AG04449 (cell line): Measurements from ENCODE around the gene NOX5.

ENCODE experiments used
- CTCF ChIA-PET: fragments of 350-600 bp; formaldehyde crosslinking; extraction: SDS; loops from one replicate; lab custom pipeline; 2021; ENCODE audit warnings: antibody characterized with exemption; lab: Yijun Ruan, JAX
- POLR2A ChIA-PET: fragments of 400-600, 350-600 bp; formaldehyde crosslinking; extraction: SDS; loops from one replicate; lab custom pipeline; 2020; ENCODE audit warnings: antibody characterized with exemption, inconsistent platforms; lab: Yijun Ruan, JAX
- DNase-seq: peaks from one replicate; pipeline ENCODE4 v3.0.0-alpha.2; 2010; ENCODE audit warnings: low read depth, low spot score
- H3K4me3 ChIP-seq: 2 replicates; pipeline ENCODE4 v1.5.1; 2011; ENCODE audit warnings: low read depth, mild to moderate bottlenecking, control low read depth, low read length
- TF ChIP-seq, protein P1 (sequence below): IDR thresholded peaks from one replicate; pipeline ENCODE4 v1.5.1; 2011; ENCODE audit warnings: mild to moderate bottlenecking, moderate library complexity, low read length, control low read depth, inconsistent platforms; ENCODE audit not compliant: insufficient read depth; ENCODE audit errors: missing control alignments

Gene NOX5

DNA sequence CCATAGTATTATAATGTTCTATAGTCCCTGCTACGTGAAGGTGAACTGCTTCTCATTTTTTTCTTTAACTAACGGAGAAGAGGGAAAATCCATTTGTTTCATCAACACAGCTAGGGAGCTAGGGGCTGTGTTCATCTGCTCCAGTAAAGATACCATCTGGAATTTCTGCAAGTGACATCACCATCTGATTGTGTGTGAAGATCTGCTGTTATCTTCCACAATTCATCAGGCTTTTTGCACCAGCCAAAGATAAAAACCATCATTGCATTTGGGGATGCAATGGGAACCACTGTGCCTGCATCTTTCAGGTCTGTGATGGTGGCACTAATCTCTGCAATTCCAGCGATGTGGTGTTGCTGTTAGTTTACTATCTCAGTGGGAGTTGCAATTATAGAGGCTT lies 35.5 kb upstream of the NOX5 start:
- no peak for DNase-seq
- TF ChIP-seq, protein P1, sequence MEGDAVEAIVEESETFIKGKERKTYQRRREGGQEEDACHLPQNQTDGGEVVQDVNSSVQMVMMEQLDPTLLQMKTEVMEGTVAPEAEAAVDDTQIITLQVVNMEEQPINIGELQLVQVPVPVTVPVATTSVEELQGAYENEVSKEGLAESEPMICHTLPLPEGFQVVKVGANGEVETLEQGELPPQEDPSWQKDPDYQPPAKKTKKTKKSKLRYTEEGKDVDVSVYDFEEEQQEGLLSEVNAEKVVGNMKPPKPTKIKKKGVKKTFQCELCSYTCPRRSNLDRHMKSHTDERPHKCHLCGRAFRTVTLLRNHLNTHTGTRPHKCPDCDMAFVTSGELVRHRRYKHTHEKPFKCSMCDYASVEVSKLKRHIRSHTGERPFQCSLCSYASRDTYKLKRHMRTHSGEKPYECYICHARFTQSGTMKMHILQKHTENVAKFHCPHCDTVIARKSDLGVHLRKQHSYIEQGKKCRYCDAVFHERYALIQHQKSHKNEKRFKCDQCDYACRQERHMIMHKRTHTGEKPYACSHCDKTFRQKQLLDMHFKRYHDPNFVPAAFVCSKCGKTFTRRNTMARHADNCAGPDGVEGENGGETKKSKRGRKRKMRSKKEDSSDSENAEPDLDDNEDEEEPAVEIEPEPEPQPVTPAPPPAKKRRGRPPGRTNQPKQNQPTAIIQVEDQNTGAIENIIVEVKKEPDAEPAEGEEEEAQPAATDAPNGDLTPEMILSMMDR, result no peak
- no peak overlapping the region for H3K4me3 ChIP-seq
- CTCF ChIA-PET, result no interaction called here
- POLR2A ChIA-PET, result no interaction called here

DNA sequence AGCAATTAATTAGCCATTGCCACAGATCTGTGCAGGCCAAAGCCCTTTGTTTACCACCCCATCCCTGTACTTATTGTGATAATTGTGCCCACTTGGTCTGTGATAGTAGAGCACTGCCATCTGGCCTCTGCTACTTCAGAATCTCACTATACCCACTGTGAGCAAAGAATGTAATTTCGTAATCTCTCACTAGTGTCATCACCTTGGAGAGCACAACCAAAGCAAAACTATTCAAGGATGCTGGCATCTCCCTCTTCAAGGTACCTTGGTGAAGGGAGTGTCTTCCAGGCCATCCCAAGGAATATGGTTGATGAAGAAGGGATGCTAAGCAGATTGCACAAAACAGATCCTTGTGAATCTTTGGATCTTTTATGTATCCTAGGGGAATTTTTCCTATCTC lies 34.7 kb upstream of the NOX5 start:
- DNase-seq, result no peak
- CTCF ChIA-PET, result no interaction called here
- TF ChIP-seq, protein P1, result no peak
- no peak overlapping the region for H3K4me3 ChIP-seq
- POLR2A ChIA-PET, result no interaction called here

DNA sequence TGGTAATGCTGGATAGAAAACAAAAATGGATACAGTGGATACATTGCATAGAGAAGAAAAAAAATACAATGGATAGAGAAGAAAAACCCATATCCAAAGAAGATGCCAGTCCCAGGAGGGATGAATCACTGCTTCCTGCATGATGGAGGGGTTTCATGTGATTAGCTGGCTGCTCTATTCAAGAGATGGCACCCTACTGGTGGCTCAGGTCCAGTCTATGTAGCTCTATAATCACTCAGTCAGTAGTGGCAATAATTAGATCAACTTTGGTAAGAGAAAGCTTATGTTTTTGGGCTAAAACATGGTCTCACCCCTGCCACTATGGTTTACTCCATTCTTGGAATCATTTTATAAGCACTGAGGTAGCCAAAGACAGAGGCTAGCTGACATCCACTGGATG lies 33.7 kb upstream of the NOX5 start:
- H3K4me3 ChIP-seq, result no peak overlapping the region
- TF ChIP-seq, protein P1, result no peak
- POLR2A ChIA-PET, result no interaction called here
- CTCF ChIA-PET, result no interaction called here
- DNase-seq, result no peak

DNA sequence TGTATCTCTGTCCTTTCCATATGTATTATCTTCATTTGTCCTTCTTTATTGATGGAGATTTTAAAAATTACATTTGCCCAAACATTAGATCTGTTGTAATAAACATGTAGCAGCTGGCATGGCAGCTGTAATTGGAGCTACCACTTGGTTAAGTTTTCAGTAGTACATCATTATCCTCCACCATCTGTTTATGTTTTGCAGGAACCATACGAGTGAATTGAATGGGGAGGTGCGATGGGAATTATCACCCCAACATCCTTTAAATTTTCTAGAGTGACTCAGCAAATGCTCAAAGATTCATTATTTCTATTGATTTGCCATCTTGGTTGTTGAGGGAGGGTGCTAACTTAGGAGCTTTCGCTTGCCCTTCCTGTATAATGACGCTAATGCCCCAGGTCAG lies 32.6 kb upstream of the NOX5 start:
- TF ChIP-seq, protein P1, result no peak
- no peak for DNase-seq
- no peak overlapping the region for H3K4me3 ChIP-seq
- CTCF ChIA-PET, result no interaction called here
- POLR2A ChIA-PET, result no interaction called here

DNA sequence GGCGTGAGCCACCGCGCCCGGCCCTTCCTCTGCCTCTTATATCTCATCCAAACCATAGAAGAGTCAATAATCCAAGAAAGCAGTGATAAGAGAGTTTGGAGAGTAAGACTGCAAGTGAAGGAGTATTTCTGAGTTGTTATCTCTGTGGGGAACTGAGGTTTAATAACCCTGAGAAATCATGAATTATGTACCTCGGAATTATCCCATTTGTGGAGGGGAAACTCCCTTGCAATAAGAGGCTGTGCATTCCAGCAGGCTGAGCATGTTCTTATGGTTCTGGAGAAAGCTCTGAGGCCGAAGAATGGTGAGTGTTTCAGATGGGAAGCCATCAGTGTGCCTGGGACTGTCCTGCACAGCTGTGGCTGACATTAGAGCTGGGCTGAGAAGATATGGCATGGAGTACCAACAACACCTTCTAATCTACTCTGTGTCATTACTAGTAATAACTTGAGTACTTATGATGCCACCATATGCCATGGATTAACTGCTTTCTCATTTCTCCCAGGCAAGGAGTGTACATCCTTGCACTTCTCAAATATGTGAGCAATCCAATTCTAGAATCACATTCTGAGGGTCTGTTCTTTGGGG lies 31.4 kb upstream of the NOX5 start:
- ChIA-PET POLR2A (no interaction called here), CTCF (no interaction called here)
- DNase-seq, result no peak
- TF ChIP-seq, protein P1, result no peak
- H3K4me3 ChIP-seq, result no peak overlapping the region

GRCh38 chr15:68983961-68984481 lies 30.5 kb upstream of the NOX5 start:
- DNase-seq, result no peak
- ChIA-PET CTCF (no interaction called here), POLR2A (no interaction called here)
- TF ChIP-seq, protein P1, result no peak
- no peak overlapping the region for H3K4me3 ChIP-seq
